ENCODE measurements around the gene NUDT16L1.

Gene NUDT16L1

GRCh38 chr16:4687416-4687815 is 5.9 kb upstream of the NUDT16L1 start:
- no peaks in the 10 kb centered on the region for H3K9me3 ChIP-seq (ENCODE audit: control insufficient read depth, low read length)
- H3K27me3 ChIP-seq (ENCODE audit: control insufficient read depth, insufficient read depth, low read length), result no peaks in the 10 kb centered on the region
- peaks cover 15% of the 10 kb centered on the region for H3K4me1 ChIP-seq (ENCODE audit: control insufficient read depth, insufficient read depth, low read length)
- H3K4me3 ChIP-seq (ENCODE audit: low read length), result no peak overlapping the region
- no peak overlapping the region for H3K9ac ChIP-seq (ENCODE audit: low read length)
- peaks cover 8% of the 10 kb centered on the region for H3K36me3 ChIP-seq (ENCODE audit: control insufficient read depth, insufficient read depth, low read length)

GRCh38 chr16:4687946-4688673 is 5.3 kb upstream of the NUDT16L1 start:
- H3K27me3 ChIP-seq (ENCODE audit: control insufficient read depth, insufficient read depth, low read length), result no peaks in the 10 kb centered on the region
- peaks cover 8% of the 10 kb centered on the region for H3K36me3 ChIP-seq (ENCODE audit: control insufficient read depth, insufficient read depth, low read length)
- H3K9me3 ChIP-seq (ENCODE audit: control insufficient read depth, low read length), result no peaks in the 10 kb centered on the region
- H3K4me1 ChIP-seq (ENCODE audit: control insufficient read depth, insufficient read depth, low read length), result peaks cover 15% of the 10 kb centered on the region
- no peak overlapping the region for H3K4me3 ChIP-seq (ENCODE audit: low read length)
- H3K9ac ChIP-seq (ENCODE audit: low read length), result no peak overlapping the region

GRCh38 chr16:4688674-4689045 is 4.7 kb upstream of the NUDT16L1 start:
- no peak overlapping the region for H3K9ac ChIP-seq (ENCODE audit: low read length)
- H3K36me3 ChIP-seq (ENCODE audit: control insufficient read depth, insufficient read depth, low read length), result peaks cover 8% of the 10 kb centered on the region

GRCh38 chr16:4689091-4689671 is 4.2 kb upstream of the NUDT16L1 start:
- Histone ChIP-seq H3K9me3 (ENCODE audit: control insufficient read depth, low read length) (no peaks in the 10 kb centered on the region), H3K4me1 (ENCODE audit: control insufficient read depth, insufficient read depth, low read length) (peaks cover 12% of the 10 kb centered on the region), H3K4me3 (ENCODE audit: low read length) (no peak overlapping the region), H3K36me3 (ENCODE audit: control insufficient read depth, insufficient read depth, low read length) (peaks cover 4% of the 10 kb centered on the region), H3K9ac (ENCODE audit: low read length) (no peak overlapping the region), H3K27me3 (ENCODE audit: control insufficient read depth, insufficient read depth, low read length) (no peaks in the 10 kb centered on the region)

More at GRCh38 chr16:4688674-4689045, 4.7 kb upstream of the NUDT16L1 start:
- no peaks in the 10 kb centered on the region for H3K9me3 ChIP-seq (ENCODE audit: control insufficient read depth, low read length)
- H3K4me1 ChIP-seq (ENCODE audit: control insufficient read depth, insufficient read depth, low read length), result peaks cover 12% of the 10 kb centered on the region
- no peaks in the 10 kb centered on the region for H3K27me3 ChIP-seq (ENCODE audit: control insufficient read depth, insufficient read depth, low read length)
- no peak overlapping the region for H3K4me3 ChIP-seq (ENCODE audit: low read length)

GRCh38 chr16:4689864-4690704 is 3.3 kb upstream of the NUDT16L1 start:
- Histone ChIP-seq H3K4me3 (ENCODE audit: low read length) (no peak overlapping the region), H3K9me3 (ENCODE audit: control insufficient read depth, low read length) (no peaks in the 10 kb centered on the region), H3K27me3 (ENCODE audit: control insufficient read depth, insufficient read depth, low read length) (no peaks in the 10 kb centered on the region), H3K9ac (ENCODE audit: low read length) (no peak overlapping the region), H3K36me3 (ENCODE audit: control insufficient read depth, insufficient read depth, low read length) (no peaks in the 10 kb centered on the region), H3K4me1 (ENCODE audit: control insufficient read depth, insufficient read depth, low read length) (peaks cover 19% of the 10 kb centered on the region)

GRCh38 chr16:4690946-4691665 is 2.3 kb upstream of the NUDT16L1 start:
- H3K4me3 ChIP-seq (ENCODE audit: low read length), result no peak overlapping the region
- H3K9ac ChIP-seq (ENCODE audit: low read length), result no peak overlapping the region
- no peaks in the 10 kb centered on the region for H3K36me3 ChIP-seq (ENCODE audit: control insufficient read depth, insufficient read depth, low read length)
- H3K27me3 ChIP-seq (ENCODE audit: control insufficient read depth, insufficient read depth, low read length), result no peaks in the 10 kb centered on the region
- H3K9me3 ChIP-seq (ENCODE audit: control insufficient read depth, low read length), result no peaks in the 10 kb centered on the region
- H3K4me1 ChIP-seq (ENCODE audit: control insufficient read depth, insufficient read depth, low read length), result peaks cover 19% of the 10 kb centered on the region

- peaks cover 19% of the 10 kb centered on the region for H3K4me1 ChIP-seq (ENCODE audit: control insufficient read depth, insufficient read depth, low read length)
- no peaks in the 10 kb centered on the region for H3K9me3 ChIP-seq (ENCODE audit: control insufficient read depth, low read length)
- H3K36me3 ChIP-seq (ENCODE audit: control insufficient read depth, insufficient read depth, low read length), result peaks cover 5% of the 10 kb centered on the region
- no peak overlapping the region for H3K4me3 ChIP-seq (ENCODE audit: low read length)
- no peaks in the 10 kb centered on the region for H3K27me3 ChIP-seq (ENCODE audit: control insufficient read depth, insufficient read depth, low read length)
- H3K9ac ChIP-seq (ENCODE audit: low read length), result no peak overlapping the region
Measured at GRCh38 chr16:4691666-4692412, 1.5 kb upstream of the NUDT16L1 start.

GRCh38 chr16:4692460-4693295 is 684 bp upstream of the NUDT16L1 start:
- H3K9ac ChIP-seq (ENCODE audit: low read length), result peak overlapping the region; percentile 59
- peaks cover 8% of the 10 kb centered on the region for H3K36me3 ChIP-seq (ENCODE audit: control insufficient read depth, insufficient read depth, low read length)

GRCh38 chr16:4693956-4694641 is 737 bp downstream of the NUDT16L1 start:
- H3K9me3 ChIP-seq (ENCODE audit: control insufficient read depth, low read length), result no peaks in the 10 kb centered on the region
- peaks cover 8% of the 10 kb centered on the region for H3K36me3 ChIP-seq (ENCODE audit: control insufficient read depth, insufficient read depth, low read length)
- peaks cover 19% of the 10 kb centered on the region for H3K4me1 ChIP-seq (ENCODE audit: control insufficient read depth, insufficient read depth, low read length)
- no peaks in the 10 kb centered on the region for H3K27me3 ChIP-seq (ENCODE audit: control insufficient read depth, insufficient read depth, low read length)
- peak overlapping the region; percentile 74 for H3K4me3 ChIP-seq (ENCODE audit: low read length)
- H3K9ac ChIP-seq (ENCODE audit: low read length), result peak overlapping the region; percentile 80

More at GRCh38 chr16:4692460-4693295, 684 bp upstream of the NUDT16L1 start:
- H3K27me3 ChIP-seq (ENCODE audit: control insufficient read depth, insufficient read depth, low read length), result no peaks in the 10 kb centered on the region
- H3K9me3 ChIP-seq (ENCODE audit: control insufficient read depth, low read length), result no peaks in the 10 kb centered on the region
- H3K4me3 ChIP-seq (ENCODE audit: low read length), result peak overlapping the region; percentile 67
- peaks cover 19% of the 10 kb centered on the region for H3K4me1 ChIP-seq (ENCODE audit: control insufficient read depth, insufficient read depth, low read length)

- Histone ChIP-seq H3K9me3 (ENCODE audit: control insufficient read depth, low read length) (no peaks in the 10 kb centered on the region), H3K9ac (ENCODE audit: low read length) (peak overlapping the region; percentile 80), H3K4me3 (ENCODE audit: low read length) (no peak overlapping the region), H3K4me1 (ENCODE audit: control insufficient read depth, insufficient read depth, low read length) (peaks cover 19% of the 10 kb centered on the region), H3K27me3 (ENCODE audit: control insufficient read depth, insufficient read depth, low read length) (no peaks in the 10 kb centered on the region), H3K36me3 (ENCODE audit: control insufficient read depth, insufficient read depth, low read length) (peaks cover 8% of the 10 kb centered on the region)
Measured at GRCh38 chr16:4694642-4695451, 1.5 kb downstream of the NUDT16L1 start.

All from mucosa of stomach (tissue), 1 donor.